Activated CD8-positive, alpha-beta T cell treated with anti-CD3 and anti-CD28 coated beads for 36 hours (primary cell): Measurements from ENCODE around the gene MKS1. TPM values are rescaled to one million over a fixed set of nuclear protein-coding genes. Genes with fewer than 3 reads are reported as not detected.

ENCODE experiments used
- ATAC-seq: fragments of 200-7000 bp; cut with Tn5 transposase; one replicate; pipeline ENCODE4 v1.10.0; 2021; ENCODE audit warnings: mild to moderate bottlenecking, moderate library complexity
- CTCF ChIA-PET: fragments of 350-600 bp; sonication (Branson Sonifier 250); formaldehyde crosslinking; loops from one replicate; lab custom pipeline; 2021; ENCODE audit warnings: antibody characterized with exemption; lab: Charles Lee
- POLR2A ChIA-PET: fragments of 350-600 bp; sonication (Branson Sonifier 250); formaldehyde crosslinking; loops from one replicate; lab custom pipeline; 2021; ENCODE audit warnings: antibody characterized with exemption; lab: Charles Lee
- DNase-seq: peaks from one replicate; pipeline ENCODE4 v3.0.0-alpha.2; 2020
- H3K27ac Mint-ChIP-seq: one replicate; pipeline ENCODE4 v1.8.0; 2021; ENCODE audit warnings: mild to moderate bottlenecking, mixed read lengths
- H3K27me3 Mint-ChIP-seq: one replicate; pipeline ENCODE4 v1.8.0; 2021; ENCODE audit warnings: mixed read lengths
- H3K36me3 Mint-ChIP-seq: one replicate; pipeline ENCODE4 v1.8.0; 2021; ENCODE audit warnings: low read depth, mixed read lengths
- H3K4me1 Mint-ChIP-seq: one replicate; pipeline ENCODE4 v1.8.0; 2021; ENCODE audit warnings: low read depth, mixed read lengths
- H3K4me3 Mint-ChIP-seq: one replicate; pipeline ENCODE4 v1.8.0; 2021; ENCODE audit warnings: mild to moderate bottlenecking, moderate library complexity, mixed read lengths
- H3K9me3 Mint-ChIP-seq: one replicate; pipeline ENCODE4 v1.8.0; 2021; ENCODE audit warnings: mixed read lengths
- intact Hi-C: fragments of 100-400 bp; cut with micrococcal nuclease; formaldehyde crosslinking; loops from one replicate; pipeline ENCODE4 v1.10.0; 2022
- total RNA-seq, 2 experiments: library from RNA; stranded (reverse); gene quantifications; one replicate each; pipeline ENCODE4 v1.2.3, GENCODE V29; 2021
- TF ChIP-seq, protein P1 (sequence below): fragments of 200-600 bp; IDR thresholded peaks from one replicate; pipeline ENCODE4 v1.8.0; 2022; ENCODE audit warnings: antibody characterized with exemption, mild to moderate bottlenecking

Gene MKS1
- total RNA-seq, 2 experiments from 2014 or later: 20.7 to 24.8 TPM

GRCh38 chr17:58174871-58175270 lies 44.2 kb downstream of the MKS1 start:
- no peak overlapping the region for H3K27ac Mint-ChIP-seq
- CTCF ChIA-PET: interaction anchor here (0.9 to 1.3 kb wide), 3 partner anchors 25 to 63 kb away, joined by 4 to 5 read pairs (median 4); no protein-coding TSS in a partner anchor

GRCh38 chr17:58172369-58173071 lies 46.5 kb downstream of the MKS1 start:
- ATAC-seq (peak; percentile 96), DNase-seq (peak; percentile 69)
- Mint-ChIP-seq H3K27ac (peak overlapping the region; percentile 49), H3K36me3 (no peaks in the 10 kb centered on the region), H3K4me1 (peaks cover 39% of the 10 kb centered on the region), H3K27me3 (no peaks in the 10 kb centered on the region), H3K4me3 (no peak overlapping the region), H3K9me3 (no peaks in the 10 kb centered on the region)
- POLR2A ChIA-PET: interaction anchor here (0.6 to 1.2 kb wide), 3 partner anchors 22 to 328 kb away, joined by 3 to 4 read pairs (median 3); no protein-coding TSS in a partner anchor
- intact Hi-C loops: loop anchor here (2.0 to 5.0 kb wide), 2 partner anchors 54 to 310 kb away; no protein-coding TSS in a partner anchor
- TF ChIP-seq, protein P1, sequence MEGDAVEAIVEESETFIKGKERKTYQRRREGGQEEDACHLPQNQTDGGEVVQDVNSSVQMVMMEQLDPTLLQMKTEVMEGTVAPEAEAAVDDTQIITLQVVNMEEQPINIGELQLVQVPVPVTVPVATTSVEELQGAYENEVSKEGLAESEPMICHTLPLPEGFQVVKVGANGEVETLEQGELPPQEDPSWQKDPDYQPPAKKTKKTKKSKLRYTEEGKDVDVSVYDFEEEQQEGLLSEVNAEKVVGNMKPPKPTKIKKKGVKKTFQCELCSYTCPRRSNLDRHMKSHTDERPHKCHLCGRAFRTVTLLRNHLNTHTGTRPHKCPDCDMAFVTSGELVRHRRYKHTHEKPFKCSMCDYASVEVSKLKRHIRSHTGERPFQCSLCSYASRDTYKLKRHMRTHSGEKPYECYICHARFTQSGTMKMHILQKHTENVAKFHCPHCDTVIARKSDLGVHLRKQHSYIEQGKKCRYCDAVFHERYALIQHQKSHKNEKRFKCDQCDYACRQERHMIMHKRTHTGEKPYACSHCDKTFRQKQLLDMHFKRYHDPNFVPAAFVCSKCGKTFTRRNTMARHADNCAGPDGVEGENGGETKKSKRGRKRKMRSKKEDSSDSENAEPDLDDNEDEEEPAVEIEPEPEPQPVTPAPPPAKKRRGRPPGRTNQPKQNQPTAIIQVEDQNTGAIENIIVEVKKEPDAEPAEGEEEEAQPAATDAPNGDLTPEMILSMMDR: peak; percentile 79
- CTCF ChIA-PET: interaction anchor here (0.6 to 4.3 kb wide), 35 partner anchors 9 to 340 kb away, joined by 3 to 71 read pairs (median 5); no protein-coding TSS in a partner anchor

More at GRCh38 chr17:58174871-58175270, 44.2 kb downstream of the MKS1 start:
- Mint-ChIP-seq H3K4me3 (no peak overlapping the region), H3K27me3 (no peaks in the 10 kb centered on the region), H3K9me3 (no peaks in the 10 kb centered on the region), H3K4me1 (peaks cover 26% of the 10 kb centered on the region), H3K36me3 (no peaks in the 10 kb centered on the region)
- TF ChIP-seq, protein P1: no peak
- DNase-seq (no peak), ATAC-seq (no peak)
- intact Hi-C loops: loop anchor here (5.0 kb wide), 1 partner anchor 313 kb away; no protein-coding TSS in a partner anchor
- POLR2A ChIA-PET: interaction anchor here (1.4 kb wide), 1 partner anchor 49 kb away, joined by 3 read pairs; no protein-coding TSS in a partner anchor

DNA sequence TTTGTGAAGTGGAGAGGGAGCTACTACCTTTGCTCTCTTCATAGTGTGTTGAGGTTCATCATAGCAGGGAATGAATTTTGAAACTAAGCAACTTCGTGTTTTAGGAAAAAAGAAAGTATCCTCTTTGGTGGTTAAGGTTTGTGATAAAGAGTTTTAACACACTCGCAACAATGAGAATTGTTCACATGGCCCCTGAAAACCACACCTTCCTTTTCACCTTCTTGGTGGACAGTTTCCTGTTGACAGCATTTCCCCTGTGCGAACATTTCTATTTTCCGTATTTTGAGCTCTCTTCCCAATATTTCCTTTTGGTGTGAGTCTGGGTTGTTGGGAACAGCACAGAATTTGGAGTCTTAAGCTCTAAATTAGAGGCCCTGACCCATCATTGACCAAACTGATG lies 48.4 kb downstream of the MKS1 start:
- TF ChIP-seq, protein P1: no peak
- ChIA-PET POLR2A (interaction anchor here (0.6 to 1.8 kb wide), 5 partner anchors 14 to 293 kb away, joined by 3 to 7 read pairs (median 4); partner anchors contain the start of gene SRSF1), CTCF (interaction anchor here (0.8 to 4.3 kb wide), 14 partner anchors 11 to 337 kb away, joined by 3 to 71 read pairs (median 6); no protein-coding TSS in a partner anchor)
- no peaks in the 10 kb centered on the region for H3K36me3 Mint-ChIP-seq
- H3K4me3 Mint-ChIP-seq: no peak overlapping the region
- peak overlapping the region; percentile 39 for H3K27ac Mint-ChIP-seq
- DNase-seq: no peak
- no peaks in the 10 kb centered on the region for H3K9me3 Mint-ChIP-seq
- H3K4me1 Mint-ChIP-seq: peaks cover 39% of the 10 kb centered on the region
- H3K27me3 Mint-ChIP-seq: no peaks in the 10 kb centered on the region
- ATAC-seq: no peak
- intact Hi-C loops: loop anchor here (5.0 kb wide), 1 partner anchor 308 kb away; no protein-coding TSS in a partner anchor

DNA sequence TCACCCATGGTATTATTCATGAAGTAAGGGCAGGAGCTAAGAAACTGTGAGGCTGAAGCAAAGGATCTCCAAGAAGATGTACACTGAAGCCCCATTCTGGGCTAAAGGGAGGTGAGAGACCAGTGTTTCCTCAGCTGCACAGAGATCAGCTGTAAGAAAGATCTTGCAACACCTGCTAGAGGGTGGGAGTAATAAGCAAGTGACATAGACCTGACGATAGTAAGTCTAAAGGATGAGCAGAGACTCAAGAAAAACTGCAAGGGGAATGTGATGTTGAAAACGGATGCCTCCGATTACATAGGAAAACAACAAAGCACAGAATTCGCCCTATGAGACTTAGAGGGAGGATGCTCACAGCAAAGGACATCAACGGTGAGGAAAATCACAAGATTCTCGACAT lies 52.4 kb downstream of the MKS1 start, which contains the start of gene OR4D2:
Gene OR4D2, plus strand, starts transcription at position 301 of the 400 bp plus-strand sequence. CDS start 2,674 bp downstream, outside the sequence.
- no peaks in the 10 kb centered on the region for H3K36me3 Mint-ChIP-seq
- no peak within 1 kb of the TSS for H3K4me3 Mint-ChIP-seq
- peaks cover 29% of the 10 kb centered on the region for H3K4me1 Mint-ChIP-seq
- no peak for DNase-seq
- no peaks in the 10 kb centered on the region for H3K9me3 Mint-ChIP-seq
- CTCF ChIA-PET: interaction anchor here (1.0 kb wide), 1 partner anchor 55 kb away, joined by 3 read pairs; no protein-coding TSS in a partner anchor
- no peak within 1 kb of the TSS for H3K27ac Mint-ChIP-seq
- intact Hi-C loops: no loop called here
- H3K27me3 Mint-ChIP-seq: no peaks in the 10 kb centered on the region
- ATAC-seq: no peak
- TF ChIP-seq, protein P1: no peak
- POLR2A ChIA-PET: no interaction called here
